Suprapubic skin (tissue), 4 donors: ENCODE results near the gene PARP16.

ENCODE experiments used
- CTCF ChIP-seq, 2 donors: fragments of 200-600 bp in 1 of 2; fragments of 450-650 bp in 1 of 2; sonication (generic) in 1 of 2; IDR thresholded peaks; one replicate each; pipeline ENCODE4 v1.5.1; 2016 to 2019; ENCODE audit warnings: antibody characterized with exemption in 2 of 2, mild to moderate bottlenecking in 1 of 2, moderate library complexity in 1 of 2
- EP300 ChIP-seq: sonication (generic); formaldehyde crosslinking; IDR thresholded peaks from one replicate; pipeline ENCODE4 v1.6.1; 2017; ENCODE audit warnings: antibody characterized with exemption
- POLR2A ChIP-seq, 2 donors: fragments of 450-650 bp; IDR thresholded peaks; one replicate each; pipeline ENCODE4 v1.6.1; 2017; ENCODE audit warnings: antibody characterized with exemption in 2 of 2, mild to moderate bottlenecking in 2 of 2, moderate library complexity in 2 of 2
- POLR2AphosphoS5 ChIP-seq, 3 donors: sonication (generic); formaldehyde crosslinking; IDR thresholded peaks; one replicate each; pipeline ENCODE4 v1.6.1; 2017; ENCODE audit warnings: antibody characterized with exemption in 3 of 3

GRCh38 chr15:65263313-65263712 lies 23.4 kb downstream of the PARP16 start:
- TF ChIP-seq CTCF (IDR thresholded peaks at IDR 0.05) (no peak), POLR2AphosphoS5 (IDR thresholded peaks at IDR 0.05) (no peak), POLR2A (IDR thresholded peaks at IDR 0.05) (no peak), EP300 (no peak)
